HG03432 (cell line): ENCODE measurements around the gene OR10A3.
"Not testable (repeated sequence)": the region's sequence is repeated elsewhere in the genome, so short reads cannot be mapped to it uniquely, and the experiment has no call there.

Experiments used
- ATAC-seq: cut with Tn5 transposase; IDR thresholded peaks from one replicate; pipeline ENCODE4 v1.9.1; 2021; ENCODE audit warnings: mild to moderate bottlenecking, moderate library complexity; ENCODE audit not compliant: unreplicated experiment

The OR10A3 gene, protein sequence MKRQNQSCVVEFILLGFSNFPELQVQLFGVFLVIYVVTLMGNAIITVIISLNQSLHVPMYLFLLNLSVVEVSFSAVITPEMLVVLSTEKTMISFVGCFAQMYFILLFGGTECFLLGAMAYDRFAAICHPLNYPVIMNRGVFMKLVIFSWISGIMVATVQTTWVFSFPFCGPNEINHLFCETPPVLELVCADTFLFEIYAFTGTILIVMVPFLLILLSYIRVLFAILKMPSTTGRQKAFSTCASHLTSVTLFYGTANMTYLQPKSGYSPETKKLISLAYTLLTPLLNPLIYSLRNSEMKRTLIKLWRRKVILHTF

GRCh38 chr11:7941608-7942007 lies at the start of gene OR10A3:
Gene OR10A3 (minus strand): TSS chr11:7941708. CDS start chr11:7939520, 2,188 bp downstream.
- no peak for ATAC-seq

DNA sequence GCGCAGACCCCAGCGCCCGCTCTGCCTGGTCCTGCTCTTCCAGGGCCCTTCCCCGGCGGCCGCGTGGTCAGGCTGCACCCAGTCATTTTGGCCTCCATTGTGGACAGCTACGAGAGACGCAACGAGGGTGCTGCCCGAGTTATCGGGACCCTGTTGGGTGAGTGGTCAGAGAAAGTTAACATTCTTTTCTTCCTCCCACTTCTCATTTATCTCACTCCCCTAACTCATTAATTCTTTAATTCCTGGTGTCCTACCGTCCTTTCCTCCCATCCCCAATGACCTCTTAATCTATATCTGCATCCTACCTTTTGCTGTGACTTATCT lies 46.0 kb upstream of the OR10A3 start:
- ATAC-seq: not testable (repeated sequence)

DNA sequence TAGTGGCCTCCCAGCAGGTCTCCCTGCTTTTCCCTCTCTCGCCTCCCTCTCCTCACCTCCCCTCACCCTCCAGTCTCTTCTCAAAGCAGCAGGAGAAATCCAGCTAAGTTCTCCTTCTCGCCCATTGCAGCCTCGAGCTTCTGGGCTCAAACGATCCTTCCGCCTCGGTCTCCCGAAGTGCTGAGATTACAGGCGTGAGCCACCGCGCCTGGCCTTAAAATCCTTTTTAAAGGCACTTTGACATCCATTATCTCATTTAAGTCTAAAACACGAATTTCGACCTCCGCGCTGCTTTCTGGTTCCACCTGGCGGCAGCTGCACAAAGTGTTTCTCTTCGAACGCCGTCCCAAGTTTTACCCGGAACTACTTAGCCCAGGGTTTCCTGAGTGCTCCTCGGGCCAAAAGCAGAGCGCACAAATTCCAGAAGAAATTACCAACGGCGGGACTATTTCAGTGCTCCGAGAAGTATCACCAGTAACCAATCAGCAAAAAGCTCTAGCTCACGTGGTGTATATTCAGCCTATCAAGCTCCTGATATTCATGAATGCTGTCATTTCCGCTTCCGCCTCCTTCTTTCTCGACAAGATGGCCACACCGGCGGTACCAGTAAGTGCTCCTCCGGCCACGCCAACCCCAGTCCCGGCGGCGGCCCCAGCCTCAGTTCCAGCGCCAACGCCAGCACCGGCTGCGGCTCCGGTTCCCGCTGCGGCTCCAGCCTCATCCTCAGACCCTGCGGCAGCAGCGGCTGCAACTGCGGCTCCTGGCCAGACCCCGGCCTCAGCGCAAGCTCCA lies 45.5 kb upstream of the OR10A3 start, which contains the start of gene EIF3F:
EIF3F (plus strand) TSS at position 570 of the 792 bp plus-strand sequence; CDS start at position 586, 16 bp downstream.
- peak; percentile 94 for ATAC-seq

GRCh38 chr11:7983832-7984590 lies 42.5 kb upstream of the OR10A3 start:
- ATAC-seq: no peak

- peak; percentile 40 for ATAC-seq
These were observed 41.1 kb upstream of the OR10A3 start for GRCh38 chr11:7982582-7983119.

DNA sequence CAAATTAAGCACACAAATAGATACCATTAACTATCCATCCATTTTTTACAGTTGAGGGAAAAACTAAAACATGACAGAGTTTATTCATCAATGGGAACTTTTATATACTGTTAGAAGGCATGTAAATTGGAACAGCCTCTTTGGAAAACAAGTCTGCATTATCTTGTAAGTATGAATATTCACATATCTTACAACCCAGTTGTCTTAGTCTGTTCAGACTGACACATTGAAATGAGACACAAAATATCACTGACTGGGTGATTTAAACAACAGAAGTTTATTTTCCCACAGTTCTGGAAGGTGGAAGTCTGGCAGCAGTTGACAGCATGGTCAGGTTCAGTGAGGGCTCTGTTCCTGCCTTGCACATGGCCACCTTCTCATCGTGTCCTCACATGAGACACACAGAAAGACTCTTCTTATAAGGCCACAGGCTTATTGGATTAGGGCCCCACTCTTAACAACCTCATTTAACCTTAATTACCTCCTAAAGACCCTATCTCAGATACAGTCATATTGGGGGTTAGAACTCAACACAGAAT lies 40.2 kb upstream of the OR10A3 start:
- ATAC-seq: no peak

GRCh38 chr11:7977232-7977917 lies 35.9 kb upstream of the OR10A3 start:
- ATAC-seq: no peak

GRCh38 chr11:7974668-7975067 lies 33.2 kb upstream of the OR10A3 start:
- no peak for ATAC-seq

DNA sequence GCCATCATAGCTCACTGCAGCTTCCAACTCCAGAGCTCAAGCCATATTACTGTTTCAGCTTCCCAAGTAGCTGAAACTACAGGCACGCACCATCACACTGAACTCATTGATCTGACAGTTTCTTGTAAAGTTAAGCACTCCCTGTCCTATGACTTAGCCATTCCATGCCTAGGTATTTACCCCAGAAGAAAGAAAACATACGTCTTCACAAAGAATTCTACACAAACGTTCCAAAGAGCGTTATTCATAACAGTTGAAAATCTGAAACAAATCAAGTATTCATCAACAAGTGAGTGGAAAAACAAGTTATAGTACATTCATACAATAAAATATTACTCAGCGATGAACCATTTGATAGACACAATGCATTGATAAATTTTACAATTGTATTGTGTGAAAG lies 31.5 kb upstream of the OR10A3 start:
- ATAC-seq: no peak

DNA sequence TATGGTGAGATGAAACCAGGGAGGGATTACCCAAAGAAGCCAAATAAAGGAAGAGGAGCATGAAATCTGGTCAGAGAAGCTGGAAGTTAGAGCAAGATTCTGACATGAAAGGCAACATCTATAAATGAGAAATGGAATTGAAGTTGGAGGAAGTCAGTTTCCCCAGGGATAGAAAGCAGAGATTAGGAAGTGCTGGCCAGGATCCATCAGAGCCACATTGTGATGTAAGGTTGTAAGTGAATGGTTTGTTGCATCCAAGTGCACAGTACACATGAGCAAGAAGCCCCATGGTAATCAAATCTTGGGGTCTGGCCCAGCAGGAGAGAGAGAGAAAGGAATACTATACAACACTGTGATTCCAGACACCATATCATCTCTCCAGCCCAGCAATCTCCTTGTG lies 30.3 kb upstream of the OR10A3 start:
- no peak for ATAC-seq

DNA sequence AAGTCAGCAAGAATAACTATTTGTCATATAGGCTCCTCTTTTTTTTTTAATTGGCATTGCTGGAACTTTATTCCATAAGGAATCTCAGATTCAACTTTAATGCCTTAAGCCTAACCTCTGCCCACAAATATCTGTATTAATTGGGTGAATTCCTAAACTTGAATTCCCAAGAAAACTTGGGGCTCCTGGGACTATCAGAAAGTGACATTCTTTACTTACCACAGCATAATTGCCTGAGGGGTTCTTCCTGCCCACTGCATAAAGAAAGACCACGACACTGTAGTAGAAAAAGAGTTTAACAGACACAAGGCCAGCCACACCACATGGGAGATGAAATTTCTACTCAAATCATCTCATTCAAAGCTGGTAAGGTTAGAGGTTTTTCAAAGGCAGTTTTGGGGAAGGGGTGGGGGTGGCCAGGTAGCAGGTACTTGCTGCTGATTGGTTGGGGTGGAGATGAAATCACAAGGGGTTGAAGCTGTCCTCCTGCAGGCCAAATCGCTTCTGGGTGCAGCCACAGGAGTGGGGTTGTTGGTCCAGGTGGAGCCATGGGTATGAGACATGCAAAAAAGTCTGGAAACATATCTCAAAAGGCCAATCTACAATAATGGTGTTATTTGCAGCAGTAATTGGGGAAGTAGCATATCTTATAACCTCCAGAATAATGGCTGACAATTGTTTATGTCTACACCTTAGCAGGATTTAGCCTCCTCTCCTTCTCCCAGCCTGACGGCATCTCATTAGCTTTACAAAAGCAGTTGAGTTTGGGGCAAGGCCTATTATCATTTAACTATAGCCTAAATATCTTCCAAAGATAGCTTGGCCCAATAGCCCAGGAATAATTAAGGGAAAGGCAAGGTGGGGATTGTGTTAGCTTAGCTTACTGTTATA lies 28.5 kb upstream of the OR10A3 start:
- no peak for ATAC-seq

DNA sequence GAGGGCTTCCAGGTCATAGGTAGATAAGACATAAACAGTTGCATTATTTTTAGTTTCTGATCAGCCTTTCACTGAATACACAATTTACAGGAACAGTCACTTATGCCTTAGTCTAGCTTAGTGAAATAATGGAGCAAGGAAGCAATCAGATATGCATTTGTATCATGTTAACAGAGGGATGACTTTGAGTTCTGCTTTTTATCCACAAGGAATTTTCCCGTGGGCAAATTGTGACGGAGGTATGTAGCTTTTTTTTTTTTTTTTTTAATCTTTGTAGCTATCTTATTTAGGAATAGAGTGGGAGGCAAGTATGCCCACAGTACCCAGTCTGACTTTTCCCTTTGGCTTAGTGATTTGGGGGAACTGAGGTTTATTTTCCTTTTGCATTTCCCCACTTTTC lies 27.2 kb upstream of the OR10A3 start:
- no peak for ATAC-seq

- no peak for ATAC-seq
These were observed 26.3 kb upstream of the OR10A3 start for GRCh38 chr11:7967826-7968225.

DNA sequence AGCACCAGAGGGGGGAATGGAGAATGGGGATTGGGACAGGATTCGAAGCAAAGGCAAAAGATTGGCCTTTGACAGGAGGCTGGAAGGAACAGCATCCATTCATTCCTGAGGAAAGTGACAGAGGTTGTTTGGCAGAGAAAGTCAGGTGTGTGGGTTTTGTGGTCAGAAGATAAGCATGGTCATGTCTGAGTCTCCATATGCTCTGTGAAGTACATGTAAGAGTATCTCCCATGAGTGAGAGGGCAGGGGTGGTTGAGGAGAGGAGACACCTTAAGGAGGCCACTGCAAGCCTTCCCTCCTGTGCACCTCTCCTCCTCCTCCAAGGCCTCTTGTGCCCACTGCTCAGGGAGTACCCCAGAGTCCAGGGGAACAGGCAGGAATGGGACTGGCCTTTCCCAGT lies 25.6 kb upstream of the OR10A3 start:
- ATAC-seq: no peak

GRCh38 chr11:7965386-7965785 lies 23.9 kb upstream of the OR10A3 start, which contains the start of gene NLRP10:
Gene NLRP10 (minus strand): TSS chr11:7965447. CDS start chr11:7963495, 1,952 bp downstream.
- ATAC-seq: no peak

DNA sequence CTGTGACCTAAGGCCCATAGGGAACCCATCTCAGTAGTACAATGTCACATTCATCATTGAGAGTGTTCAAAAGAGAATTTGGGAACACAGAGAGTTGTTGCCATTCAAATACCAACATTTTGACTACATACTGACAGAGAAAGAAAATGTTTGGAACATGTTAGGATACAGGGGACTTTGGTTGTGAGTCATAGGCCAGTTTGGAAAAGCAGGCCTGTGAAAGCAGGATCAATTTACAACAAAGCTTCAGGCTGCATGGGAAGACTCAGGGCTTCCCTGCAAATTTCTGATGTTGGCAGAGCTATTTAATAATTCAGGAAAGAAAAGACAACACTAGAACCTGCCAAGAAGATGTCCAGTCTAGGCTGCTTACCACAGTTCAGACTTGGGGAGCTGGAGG lies 23.4 kb upstream of the OR10A3 start:
- no peak for ATAC-seq

DNA sequence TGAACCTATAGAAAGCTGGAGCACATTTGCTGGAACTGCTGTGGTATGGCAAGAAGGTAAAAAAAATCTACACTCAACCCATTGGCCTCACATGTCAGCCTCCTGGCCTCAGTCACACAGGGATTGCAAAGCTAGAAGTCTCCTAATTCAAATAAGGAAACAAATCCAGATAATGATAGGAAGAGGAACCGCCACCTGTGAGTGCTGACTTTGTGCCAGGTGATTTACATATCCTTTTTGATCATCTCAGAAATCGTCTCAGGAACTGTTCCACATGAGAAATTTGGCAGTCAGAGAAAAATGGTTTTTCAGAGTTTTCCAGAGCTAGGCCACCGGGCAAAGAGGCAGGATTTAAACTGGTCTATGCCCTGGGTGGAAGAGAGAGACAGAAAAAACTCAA lies 22.8 kb upstream of the OR10A3 start:
- no peak for ATAC-seq

DNA sequence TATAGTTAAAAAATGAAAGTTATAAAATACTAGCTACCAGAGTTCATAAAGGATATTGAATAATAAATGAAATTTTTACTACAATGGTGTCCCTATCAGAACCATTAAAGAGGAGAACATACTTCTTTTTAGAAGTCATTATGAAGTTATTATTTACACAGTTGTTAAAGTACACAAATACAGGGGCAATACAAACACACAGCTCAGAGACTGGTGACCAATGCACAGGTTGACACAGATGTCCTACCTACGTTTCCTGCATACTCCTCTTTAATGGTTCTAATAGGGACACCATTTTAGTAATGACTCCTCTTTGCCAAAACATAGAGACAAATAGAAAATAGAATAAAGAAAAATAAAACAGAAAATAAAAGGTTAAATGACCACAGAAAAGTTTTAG lies 13.7 kb upstream of the OR10A3 start:
- no peak for ATAC-seq

- ATAC-seq: no peak
These were observed 8.4 kb upstream of the OR10A3 start for GRCh38 chr11:7949934-7950333.
